SU-DHL-6 (cell line): ENCODE data around the gene MCTP1.

Experiments used
- CTCF ChIP-seq: fragments of 200-600 bp; sonication (generic); IDR thresholded peaks from one replicate; pipeline ENCODE4 v1.5.1; 2017; ENCODE audit warnings: antibody characterized with exemption, mild to moderate bottlenecking, low read length, moderate library complexity; ENCODE audit not compliant: insufficient read depth, poor library complexity, severe bottlenecking
- EZH2phosphoT487 ChIP-seq: fragments of 200-600 bp; sonication (generic), shearing (Covaris generic); conservative IDR thresholded peaks from 2 replicates; pipeline ENCODE4 v1.6.1; 2018; ENCODE audit warnings: mild to moderate bottlenecking, antibody characterized with exemption, low read length, moderate library complexity, mixed read lengths

- TF ChIP-seq CTCF (no peak), EZH2phosphoT487 (no peak)
These were observed 215.9 kb downstream of the MCTP1 start for GRCh38 chr5:95069021-95069420.
